ENCODE data around the gene ZBTB7B.

DNA sequence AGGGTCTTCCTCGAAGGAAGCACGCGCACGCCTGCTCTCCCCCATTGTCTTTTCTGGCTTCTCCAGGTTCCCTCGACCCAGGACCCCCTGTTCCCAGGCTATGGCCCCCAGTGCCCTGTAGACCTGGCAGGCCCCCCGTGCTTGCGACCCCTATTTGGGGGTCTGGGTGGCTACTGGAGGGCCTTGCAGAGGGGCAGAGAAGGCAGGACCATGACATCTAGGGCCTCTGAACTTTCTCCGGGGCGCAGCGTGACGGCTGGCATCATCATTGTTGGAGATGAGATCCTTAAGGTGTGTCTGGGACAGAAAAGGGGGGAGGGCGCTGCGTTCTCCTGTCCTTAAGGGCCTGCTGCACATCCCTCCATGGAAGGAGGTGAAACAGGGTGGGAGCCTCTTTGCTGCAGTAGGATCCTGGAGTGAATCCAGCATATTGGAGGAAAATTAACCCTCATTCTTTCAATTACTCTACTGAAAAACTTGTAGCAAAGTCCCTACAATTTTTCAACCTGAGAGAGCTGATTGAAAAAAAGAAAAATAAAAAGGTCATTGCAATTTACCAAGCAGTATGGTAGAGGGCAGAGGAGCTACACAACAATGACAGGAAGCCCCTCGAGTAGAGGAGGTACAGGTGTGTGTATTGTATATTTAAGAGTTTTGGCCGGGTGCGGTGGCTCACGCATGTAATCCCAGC is 18.7 kb upstream of the ZBTB7B start:
- TF ChIP-seq CTCF (IDR thresholded peaks at IDR 0.05): no peak
- TF ChIP-seq POLR2A (IDR thresholded peaks at IDR 0.05): no peak

All from esophagus squamous epithelium (tissue), 4 donors.